Hepatic stellate cell (primary cell): ENCODE results near the gene LHCGR.
"Not testable (repeated sequence)": the region's sequence is repeated elsewhere in the genome, so short reads cannot be mapped to it uniquely, and the experiment has no call there.

Source experiments
- DNase-seq: peaks from one replicate; pipeline ENCODE4 v3.0.0; 2011; ENCODE audit warnings: low spot score

The LHCGR gene

GRCh38 chr2:48709096-48710034 is 46.2 kb downstream of the LHCGR start:
- no peak for DNase-seq

GRCh38 chr2:48707466-48707865 is 48.1 kb downstream of the LHCGR start:
- DNase-seq: no peak

- DNase-seq: not testable (repeated sequence)
Measured at GRCh38 chr2:48703621-48704020, 51.9 kb downstream of the LHCGR start.

GRCh38 chr2:48699348-48699930 is 56.1 kb downstream of the LHCGR start:
- DNase-seq: no peak

- DNase-seq: no peak
Measured at GRCh38 chr2:48696881-48697280, 58.6 kb downstream of the LHCGR start.

GRCh38 chr2:48695991-48696390 is 59.5 kb downstream of the LHCGR start:
- DNase-seq: no peak

- no peak for DNase-seq
Measured at GRCh38 chr2:48694149-48694548, 61.4 kb downstream of the LHCGR start.

GRCh38 chr2:48693645-48694044 is 61.9 kb downstream of the LHCGR start:
- no peak for DNase-seq

GRCh38 chr2:48693066-48693465 is 62.5 kb downstream of the LHCGR start:
- no peak for DNase-seq

- DNase-seq: no peak
Measured at GRCh38 chr2:48691935-48692691, 63.4 kb downstream of the LHCGR start.

- no peak for DNase-seq
Measured at GRCh38 chr2:48685126-48685525, 70.4 kb downstream of the LHCGR start.

GRCh38 chr2:48677450-48677849 is 78.1 kb downstream of the LHCGR start:
- DNase-seq: no peak

- DNase-seq: no peak
Measured at GRCh38 chr2:48674933-48675332, 80.6 kb downstream of the LHCGR start.

- DNase-seq: no peak
Measured at GRCh38 chr2:48673581-48673980, 81.9 kb downstream of the LHCGR start.

- no peak for DNase-seq
Measured at GRCh38 chr2:48668992-48669391, 86.5 kb downstream of the LHCGR start.

- DNase-seq: peak; percentile 13
Measured at GRCh38 chr2:48651158-48651790, 104.2 kb downstream of the LHCGR start.

GRCh38 chr2:48638261-48638660 is 117.3 kb downstream of the LHCGR start:
- DNase-seq: no peak
